HG03025 (cell line): ENCODE data around the gene PCDHA7.
"Not testable (repeated sequence)": the region's sequence is repeated elsewhere in the genome, so short reads cannot be mapped to it uniquely, and the experiment has no call there.

Source experiments
- ATAC-seq: cut with Tn5 transposase; IDR thresholded peaks from one replicate; pipeline ENCODE4 v1.9.1; 2021; ENCODE audit warnings: mild to moderate bottlenecking, moderate library complexity; ENCODE audit not compliant: unreplicated experiment, low FRiP score

PCDHA7 gene

GRCh38 chr5:140821375-140822280, 12.4 kb upstream of the PCDHA7 start, which contains the start of gene PCDHA5:
Gene PCDHA5 (plus strand): TSS chr5:140821613.
- ATAC-seq = no peak

- ATAC-seq = no peak
These were observed 11.8 kb upstream of the PCDHA7 start for GRCh38 chr5:140822281-140822629.

DNA sequence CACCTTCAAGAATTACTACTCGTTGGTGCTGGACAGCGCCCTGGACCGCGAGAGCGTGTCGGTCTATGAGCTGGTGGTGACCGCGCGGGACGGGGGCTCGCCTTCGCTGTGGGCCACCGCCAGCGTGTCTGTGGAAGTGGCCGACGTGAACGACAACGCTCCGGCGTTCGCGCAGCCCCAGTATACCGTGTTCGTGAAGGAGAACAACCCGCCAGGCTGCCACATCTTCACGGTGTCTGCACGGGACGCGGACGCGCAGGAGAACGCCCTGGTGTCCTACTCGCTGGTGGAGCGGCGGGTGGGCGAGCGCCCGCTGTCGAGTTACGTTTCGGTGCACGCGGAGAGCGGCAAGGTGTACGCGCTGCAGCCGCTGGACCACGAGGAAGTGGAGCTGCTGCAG, 11.1 kb upstream of the PCDHA7 start:
- not testable (repeated sequence) for ATAC-seq

GRCh38 chr5:140823475-140823874, 10.6 kb upstream of the PCDHA7 start:
- no peak for ATAC-seq

- ATAC-seq = no peak
These were observed 6.2 kb upstream of the PCDHA7 start, which contains the start of gene PCDHA6 for GRCh38 chr5:140827704-140828361. Gene PCDHA6 (plus strand): TSS chr5:140827960. CDS start chr5:140828092, 132 bp downstream.

- ATAC-seq = no peak
These were observed 5.7 kb upstream of the PCDHA7 start for GRCh38 chr5:140828362-140828737.

GRCh38 chr5:140829511-140830501, 4.3 kb upstream of the PCDHA7 start:
- ATAC-seq = not testable (repeated sequence)

DNA sequence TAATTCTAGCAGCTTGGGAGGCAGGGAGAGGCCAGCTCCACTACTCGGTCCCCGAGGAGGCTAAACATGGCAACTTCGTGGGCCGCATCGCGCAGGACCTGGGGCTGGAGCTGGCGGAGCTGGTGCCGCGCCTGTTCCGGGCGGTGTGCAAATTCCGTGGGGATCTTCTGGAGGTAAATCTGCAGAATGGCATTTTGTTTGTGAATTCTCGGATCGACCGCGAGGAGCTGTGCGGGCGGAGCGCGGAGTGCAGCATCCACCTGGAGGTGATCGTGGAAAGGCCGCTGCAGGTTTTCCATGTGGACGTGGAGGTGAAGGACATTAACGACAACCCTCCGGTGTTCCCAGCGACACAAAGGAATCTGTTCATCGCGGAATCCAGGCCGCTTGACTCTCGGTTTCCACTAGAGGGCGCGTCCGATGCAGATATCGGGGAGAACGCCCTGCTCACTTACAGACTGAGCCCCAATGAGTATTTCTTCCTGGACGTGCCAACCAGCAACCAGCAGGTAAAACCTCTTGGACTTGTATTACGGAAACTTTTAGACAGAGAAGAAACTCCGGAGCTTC, 455 bp downstream of the PCDHA7 start:
- ATAC-seq = not testable (repeated sequence)

GRCh38 chr5:140835622-140836510, 1.8 kb downstream of the PCDHA7 start:
- no peak for ATAC-seq

- ATAC-seq = no peak
These were observed 7.2 kb downstream of the PCDHA7 start, which contains the start of gene PCDHA8 for GRCh38 chr5:140840978-140841962. Gene PCDHA8 (plus strand): TSS chr5:140841187. CDS start chr5:140841322, 135 bp downstream.

DNA sequence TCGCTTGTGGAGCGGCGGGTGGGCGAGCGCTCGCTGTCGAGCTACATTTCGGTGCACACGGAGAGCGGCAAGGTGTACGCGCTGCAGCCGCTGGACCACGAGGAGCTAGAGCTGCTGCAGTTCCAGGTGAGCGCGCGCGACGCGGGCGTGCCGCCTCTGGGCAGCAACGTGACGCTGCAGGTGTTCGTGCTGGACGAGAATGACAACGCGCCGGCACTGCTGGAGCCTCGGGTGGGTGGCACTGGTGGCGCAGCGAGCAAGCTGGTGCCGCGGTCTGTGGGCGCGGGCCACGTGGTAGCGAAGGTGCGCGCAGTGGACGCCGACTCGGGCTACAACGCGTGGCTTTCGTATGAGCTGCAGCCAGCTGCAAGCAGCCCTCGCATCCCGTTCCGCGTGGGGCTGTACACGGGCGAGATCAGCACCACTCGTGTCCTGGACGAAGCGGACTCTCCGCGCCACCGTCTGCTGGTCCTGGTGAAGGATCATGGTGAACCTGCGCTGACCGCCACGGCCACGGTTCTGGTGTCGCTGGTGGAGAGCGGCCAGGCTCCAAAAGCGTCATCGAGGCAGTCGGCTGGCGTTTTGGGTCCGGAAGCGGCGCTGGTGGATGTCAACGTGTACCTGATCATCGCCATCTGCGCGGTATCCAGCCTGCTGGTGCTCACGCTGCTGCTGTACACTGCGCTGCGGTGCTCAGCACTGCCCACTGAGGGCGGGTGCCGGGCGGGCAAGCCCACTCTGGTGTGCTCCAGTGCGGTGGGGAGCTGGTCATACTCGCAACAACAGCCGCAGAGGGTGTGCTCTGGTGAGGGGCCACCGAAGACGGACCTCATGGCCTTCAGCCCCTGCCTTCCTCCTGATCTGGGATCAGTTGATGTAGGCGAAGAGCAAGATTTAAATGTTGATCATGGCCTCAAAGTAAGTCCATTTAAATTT, 9.0 kb downstream of the PCDHA7 start:
- no peak for ATAC-seq

DNA sequence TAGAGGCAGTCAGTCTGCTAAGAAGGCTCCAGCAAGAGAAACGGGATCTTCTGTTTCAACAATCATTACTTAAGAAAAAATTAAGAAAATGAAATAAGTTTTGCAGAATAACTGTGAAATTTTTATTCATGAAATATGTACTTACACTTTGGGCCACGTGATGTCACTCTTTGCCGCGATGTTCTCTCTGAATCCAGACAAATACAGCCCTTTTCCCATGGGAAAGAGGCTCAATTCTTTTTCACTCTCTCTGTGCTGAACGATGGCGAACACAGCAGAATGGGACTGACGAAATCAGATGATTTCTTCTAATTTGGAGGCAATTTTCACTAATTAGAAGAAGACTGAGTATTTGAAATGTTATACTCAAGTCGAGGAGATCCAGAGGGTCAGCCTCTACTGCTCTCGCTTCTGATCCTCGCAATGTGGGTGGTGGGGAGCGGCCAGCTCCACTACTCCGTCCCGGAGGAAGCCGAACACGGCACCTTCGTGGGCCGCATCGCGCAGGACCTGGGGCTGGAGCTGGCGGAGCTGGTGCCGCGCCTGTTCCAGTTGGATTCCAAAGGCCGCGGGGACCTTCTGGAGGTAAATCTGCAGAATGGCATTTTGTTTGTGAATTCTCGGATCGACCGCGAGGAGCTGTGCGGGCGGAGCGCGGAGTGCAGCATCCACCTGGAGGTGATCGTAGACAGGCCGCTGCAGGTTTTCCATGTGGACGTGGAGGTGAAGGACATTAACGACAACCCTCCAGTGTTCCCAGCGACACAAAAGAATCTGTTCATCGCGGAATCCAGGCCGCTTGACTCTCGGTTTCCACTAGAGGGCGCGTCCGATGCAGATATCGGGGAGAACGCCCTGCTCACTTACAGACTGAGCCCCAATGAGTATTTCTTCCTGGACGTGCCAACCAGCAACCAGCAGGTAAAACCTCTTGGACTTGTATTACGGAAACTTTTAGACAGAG, 14.4 kb downstream of the PCDHA7 start, which contains the start of gene PCDHA9:
Gene PCDHA9 (plus strand): TSS at position 244 of the 964 bp plus-strand sequence. CDS start 114 bp downstream, at position 358.
- ATAC-seq = not testable (repeated sequence)

DNA sequence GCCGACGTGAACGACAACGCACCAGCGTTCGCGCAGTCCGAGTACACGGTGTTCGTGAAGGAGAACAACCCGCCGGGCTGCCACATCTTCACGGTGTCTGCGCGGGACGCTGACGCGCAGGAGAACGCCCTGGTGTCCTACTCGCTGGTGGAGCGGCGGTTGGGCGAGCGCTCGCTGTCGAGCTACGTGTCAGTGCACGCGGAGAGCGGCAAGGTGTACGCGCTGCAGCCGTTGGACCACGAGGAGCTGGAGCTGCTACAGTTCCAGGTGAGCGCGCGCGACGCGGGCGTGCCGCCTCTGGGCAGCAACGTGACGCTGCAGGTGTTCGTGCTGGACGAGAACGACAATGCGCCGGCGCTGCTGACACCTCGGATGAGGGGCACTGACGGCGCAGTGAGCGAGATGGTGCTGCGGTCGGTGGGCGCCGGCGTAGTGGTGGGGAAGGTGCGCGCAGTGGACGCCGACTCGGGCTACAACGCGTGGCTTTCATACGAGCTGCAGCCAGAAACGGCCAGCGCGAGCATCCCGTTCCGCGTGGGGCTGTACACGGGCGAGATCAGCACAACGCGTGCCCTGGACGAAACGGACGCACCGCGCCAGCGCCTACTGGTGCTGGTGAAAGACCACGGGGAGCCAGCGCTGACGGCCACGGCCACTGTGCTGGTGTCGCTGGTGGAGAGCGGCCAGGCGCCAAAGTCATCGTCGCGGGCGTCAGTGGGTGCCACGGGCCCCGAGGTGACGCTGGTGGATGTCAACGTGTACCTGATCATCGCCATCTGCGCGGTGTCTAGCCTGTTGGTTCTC, 16.0 kb downstream of the PCDHA7 start:
- not testable (repeated sequence) for ATAC-seq

GRCh38 chr5:140855772-140856674, 22.0 kb downstream of the PCDHA7 start, which contains the start of gene PCDHA10:
Gene PCDHA10 (plus strand): TSS chr5:140855897. CDS start chr5:140856049, 152 bp downstream.
- no peak for ATAC-seq
